Esophagus squamous epithelium (tissue), 4 donors: ENCODE data around the gene CFAP119.

Experiments used
- POLR2A ChIP-seq, 4 donors: fragments of 450-650 bp; IDR thresholded peaks; one replicate each; pipeline ENCODE4 v1.6.1; 2017; ENCODE audit warnings: antibody characterized with exemption in 4 of 4, mild to moderate bottlenecking in 4 of 4, moderate library complexity in 3 of 4
- TF ChIP-seq, protein P1 (sequence below), 6 experiments: fragments of 450-650 bp in 4 of 6; fragments of 200-600 bp in 2 of 6; sonication (generic) in 2 of 6; IDR thresholded peaks; one replicate each; pipeline ENCODE4 v1.5.1; 2016 to 2019; ENCODE audit warnings: antibody characterized with exemption in 6 of 6, mild to moderate bottlenecking in 4 of 6, moderate library complexity in 4 of 6

DNA sequence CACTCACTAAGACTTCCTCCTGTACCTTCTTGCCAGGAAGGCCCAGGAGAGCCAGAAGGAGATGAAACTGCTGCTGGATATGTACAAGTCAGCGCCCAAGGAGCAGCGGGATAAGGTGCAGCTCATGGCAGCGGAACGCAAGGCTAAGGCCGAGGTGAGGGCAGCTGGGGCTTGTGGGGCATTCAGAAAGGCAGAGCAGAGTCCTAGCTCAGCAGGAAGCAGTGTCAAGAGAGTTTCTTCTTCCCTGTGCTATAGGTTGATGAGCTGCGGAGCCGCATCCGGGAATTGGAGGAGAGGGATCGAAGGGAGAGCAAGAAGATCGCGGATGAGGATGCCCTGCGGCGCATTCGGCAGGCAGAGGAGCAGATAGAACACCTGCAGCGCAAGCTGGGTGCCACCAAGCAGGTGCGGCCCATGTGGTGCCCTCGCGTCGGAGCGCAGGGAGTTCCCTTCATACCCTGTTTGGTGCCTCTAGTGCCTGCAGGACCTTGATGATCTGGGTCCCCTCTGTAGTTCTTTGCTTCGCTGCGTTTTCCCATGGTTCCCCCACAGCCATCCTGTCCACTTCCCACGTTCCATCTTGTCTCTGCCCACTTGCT lies 6.8 kb upstream of the CFAP119 start:
- TF ChIP-seq, protein P1, sequence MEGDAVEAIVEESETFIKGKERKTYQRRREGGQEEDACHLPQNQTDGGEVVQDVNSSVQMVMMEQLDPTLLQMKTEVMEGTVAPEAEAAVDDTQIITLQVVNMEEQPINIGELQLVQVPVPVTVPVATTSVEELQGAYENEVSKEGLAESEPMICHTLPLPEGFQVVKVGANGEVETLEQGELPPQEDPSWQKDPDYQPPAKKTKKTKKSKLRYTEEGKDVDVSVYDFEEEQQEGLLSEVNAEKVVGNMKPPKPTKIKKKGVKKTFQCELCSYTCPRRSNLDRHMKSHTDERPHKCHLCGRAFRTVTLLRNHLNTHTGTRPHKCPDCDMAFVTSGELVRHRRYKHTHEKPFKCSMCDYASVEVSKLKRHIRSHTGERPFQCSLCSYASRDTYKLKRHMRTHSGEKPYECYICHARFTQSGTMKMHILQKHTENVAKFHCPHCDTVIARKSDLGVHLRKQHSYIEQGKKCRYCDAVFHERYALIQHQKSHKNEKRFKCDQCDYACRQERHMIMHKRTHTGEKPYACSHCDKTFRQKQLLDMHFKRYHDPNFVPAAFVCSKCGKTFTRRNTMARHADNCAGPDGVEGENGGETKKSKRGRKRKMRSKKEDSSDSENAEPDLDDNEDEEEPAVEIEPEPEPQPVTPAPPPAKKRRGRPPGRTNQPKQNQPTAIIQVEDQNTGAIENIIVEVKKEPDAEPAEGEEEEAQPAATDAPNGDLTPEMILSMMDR (IDR thresholded peaks at IDR 0.05) = no peak
- TF ChIP-seq POLR2A (IDR thresholded peaks at IDR 0.05) = no peak
